Measurements from ENCODE around the gene PCSK9. TPM values are rescaled to one million over a fixed set of nuclear protein-coding genes. Genes with fewer than 3 reads are reported as not detected.
A peak's percentile ranks its signal among the peaks of the same experiment; 100 is the strongest.

Gene PCSK9
- polyA plus RNA-seq, 3 donors = not detected

DNA sequence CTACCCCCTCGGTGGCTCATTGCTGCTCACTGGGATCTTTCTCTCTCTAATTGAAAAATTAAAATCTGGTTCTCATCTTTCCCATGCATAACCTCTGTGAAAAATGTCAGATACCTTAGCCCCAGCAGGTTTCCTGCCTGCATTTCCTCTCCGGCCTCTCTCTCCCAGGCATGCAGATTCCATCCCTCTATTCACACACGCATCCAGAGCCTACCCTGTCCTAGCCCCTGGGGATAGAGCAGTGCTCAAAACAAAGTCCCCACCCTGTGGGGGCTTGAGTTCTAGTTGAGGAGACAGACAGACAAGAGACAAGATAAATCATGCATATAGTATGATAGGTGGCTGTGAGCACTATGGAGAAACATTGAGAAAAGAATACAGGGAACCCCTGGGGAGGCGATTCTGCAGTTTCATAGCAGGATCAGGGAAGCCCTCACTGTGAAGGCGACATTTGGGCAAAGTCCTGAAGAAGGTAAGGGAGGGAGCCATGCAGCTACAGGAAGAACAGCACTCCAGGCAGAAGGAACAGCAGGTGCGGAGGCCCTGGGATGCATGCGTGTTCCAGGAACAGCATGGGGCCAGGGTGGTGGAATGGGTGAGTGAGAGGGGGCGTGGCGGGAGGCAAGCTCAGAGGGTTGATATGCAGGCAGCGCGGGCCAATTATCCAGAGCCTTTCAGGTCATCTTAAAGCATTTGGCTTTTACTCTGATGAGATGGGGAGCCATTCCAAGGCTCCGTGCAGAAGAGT is 44.2 kb upstream of the PCSK9 start:
- Histone ChIP-seq H3K9me3 (replicated peaks in 1 of 2; ENCODE audit: control insufficient read depth in 1 of 2, insufficient read depth in 1 of 2, low read length in 2 of 2) (peaks cover 0 to 9% of the 10 kb centered on the region in 2 donors), H3K27me3 (ENCODE audit: control insufficient read depth in 2 of 2, insufficient read depth in 2 of 2, low read length in 2 of 2) (peaks cover 14 to 43% of the 10 kb centered on the region in 2 donors), H3K9ac (ENCODE audit: insufficient read depth, low read length, poor library complexity, severe bottlenecking) (no peak overlapping the region), H3K4me2 (replicated peaks; ENCODE audit: extremely low read depth, low read length, poor library complexity, severe bottlenecking) (no peak overlapping the region), H3K4me3 (replicated peaks in 1 of 3; ENCODE audit: low read depth in 2 of 3, low read length in 3 of 3) (no peak overlapping the region), H3K36me3 (replicated peaks in 1 of 2; ENCODE audit: control insufficient read depth in 1 of 2, insufficient read depth in 2 of 2, low read length in 2 of 2) (no peaks in the 10 kb centered on the region), H3K79me2 (ENCODE audit: insufficient read depth, low read length) (no peaks in the 10 kb centered on the region), H3K27ac (ENCODE audit: low read depth in 1 of 2, low read length in 2 of 2) (no peak overlapping the region), H2AFZ (ENCODE audit: insufficient read depth, low read depth, low read length, poor library complexity, severe bottlenecking) (no peak overlapping the region), H3K4me1 (ENCODE audit: control insufficient read depth in 1 of 2, insufficient read depth in 2 of 2, low read length in 2 of 2) (peaks cover 9 to 16% of the 10 kb centered on the region in 2 donors), H4K20me1 (ENCODE audit: insufficient read depth, low read length) (no peaks in the 10 kb centered on the region)
- Mint-ChIP-seq H3K4me1 (peaks cover 17% of the 10 kb centered on the region), H3K27ac (peak overlapping the region in 1 of 7 donors; percentile 4), H3K9me3 (peaks cover 0 to 6% (median 0%) of the 10 kb centered on the region in 7 donors), H3K27me3 (ENCODE audit: low read depth in 3 of 3) (peaks cover 38 to 59% (median 40%) of the 10 kb centered on the region in 3 donors), H3K4me3 (peak overlapping the region in 1 of 2 donors; percentile 77), H3K36me3 (peaks cover 0 to 3% of the 10 kb centered on the region in 2 donors)
- intact Hi-C loops (cut with micrococcal nuclease) = loop anchor here in 1 of 2 donors (2.0 kb wide), 1 partner anchor 42 kb away; no protein-coding TSS in a partner anchor
- WGBS (ENCODE audit: insufficient coverage) = 64% methylated on average over 7 of the region's 12 CpGs
- TF ChIP-seq, protein P1, sequence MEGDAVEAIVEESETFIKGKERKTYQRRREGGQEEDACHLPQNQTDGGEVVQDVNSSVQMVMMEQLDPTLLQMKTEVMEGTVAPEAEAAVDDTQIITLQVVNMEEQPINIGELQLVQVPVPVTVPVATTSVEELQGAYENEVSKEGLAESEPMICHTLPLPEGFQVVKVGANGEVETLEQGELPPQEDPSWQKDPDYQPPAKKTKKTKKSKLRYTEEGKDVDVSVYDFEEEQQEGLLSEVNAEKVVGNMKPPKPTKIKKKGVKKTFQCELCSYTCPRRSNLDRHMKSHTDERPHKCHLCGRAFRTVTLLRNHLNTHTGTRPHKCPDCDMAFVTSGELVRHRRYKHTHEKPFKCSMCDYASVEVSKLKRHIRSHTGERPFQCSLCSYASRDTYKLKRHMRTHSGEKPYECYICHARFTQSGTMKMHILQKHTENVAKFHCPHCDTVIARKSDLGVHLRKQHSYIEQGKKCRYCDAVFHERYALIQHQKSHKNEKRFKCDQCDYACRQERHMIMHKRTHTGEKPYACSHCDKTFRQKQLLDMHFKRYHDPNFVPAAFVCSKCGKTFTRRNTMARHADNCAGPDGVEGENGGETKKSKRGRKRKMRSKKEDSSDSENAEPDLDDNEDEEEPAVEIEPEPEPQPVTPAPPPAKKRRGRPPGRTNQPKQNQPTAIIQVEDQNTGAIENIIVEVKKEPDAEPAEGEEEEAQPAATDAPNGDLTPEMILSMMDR (IDR thresholded peaks at IDR 0.05) = no peak
- DNase-seq = no peak

DNA sequence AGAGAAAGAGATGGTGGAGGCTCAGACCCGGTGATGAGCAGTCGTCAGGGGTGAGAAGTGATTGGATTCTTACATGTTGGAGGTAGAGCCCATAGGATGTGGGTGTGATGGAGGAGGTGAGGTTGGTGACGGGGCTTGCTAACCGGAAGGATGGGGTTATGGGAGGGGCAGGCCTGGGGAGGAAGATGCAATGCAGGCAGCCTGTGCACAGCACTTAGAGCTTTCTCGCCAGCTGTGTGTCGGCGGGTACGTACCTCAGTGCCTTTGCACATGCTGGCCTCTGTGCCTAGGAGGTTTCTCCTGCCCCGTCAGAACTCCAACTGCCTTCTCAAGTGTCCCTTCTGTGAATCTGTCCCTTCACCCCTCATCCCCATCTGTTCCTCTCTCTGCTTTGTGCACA is 43.5 kb upstream of the PCSK9 start:
- no peaks in the 10 kb centered on the region for H4K20me1 ChIP-seq (ENCODE audit: insufficient read depth, low read length)
- H3K36me3 ChIP-seq (replicated peaks in 1 of 2; ENCODE audit: control insufficient read depth in 1 of 2, insufficient read depth in 2 of 2, low read length in 2 of 2) = no peaks in the 10 kb centered on the region
- peaks cover 0 to 9% of the 10 kb centered on the region in 2 donors for H3K9me3 ChIP-seq (replicated peaks in 1 of 2; ENCODE audit: control insufficient read depth in 1 of 2, insufficient read depth in 1 of 2, low read length in 2 of 2)
- H3K9me3 Mint-ChIP-seq = peaks cover 0 to 6% (median 0%) of the 10 kb centered on the region in 7 donors
- H3K36me3 Mint-ChIP-seq = peaks cover 0 to 3% of the 10 kb centered on the region in 2 donors
- H2AFZ ChIP-seq (ENCODE audit: insufficient read depth, low read depth, low read length, poor library complexity, severe bottlenecking) = peak overlapping the region; percentile 42
- H3K27ac Mint-ChIP-seq = peak overlapping the region in 3 of 7 donors; percentile 4 to 57 (median 6)
- no peak overlapping the region for H3K4me2 ChIP-seq (replicated peaks; ENCODE audit: extremely low read depth, low read length, poor library complexity, severe bottlenecking)
- no peak overlapping the region for H3K4me3 ChIP-seq (replicated peaks in 1 of 3; ENCODE audit: low read depth in 2 of 3, low read length in 3 of 3)
- H3K79me2 ChIP-seq (ENCODE audit: insufficient read depth, low read length) = no peaks in the 10 kb centered on the region
- H3K9ac ChIP-seq (ENCODE audit: insufficient read depth, low read length, poor library complexity, severe bottlenecking) = no peak overlapping the region
- DNase-seq = no peak
- H3K4me3 Mint-ChIP-seq = peak overlapping the region in 1 of 2 donors; percentile 77
- peaks cover 14 to 43% of the 10 kb centered on the region in 2 donors for H3K27me3 ChIP-seq (ENCODE audit: control insufficient read depth in 2 of 2, insufficient read depth in 2 of 2, low read length in 2 of 2)
- intact Hi-C loops (cut with micrococcal nuclease) = loop anchor here (2.0 kb wide), 2 partner anchors 43 to 51 kb away; no protein-coding TSS in a partner anchor
- peaks cover 38 to 59% (median 40%) of the 10 kb centered on the region in 3 donors for H3K27me3 Mint-ChIP-seq (ENCODE audit: low read depth in 3 of 3)
- H3K4me1 ChIP-seq (ENCODE audit: control insufficient read depth in 1 of 2, insufficient read depth in 2 of 2, low read length in 2 of 2) = peaks cover 9 to 16% of the 10 kb centered on the region in 2 donors
- peaks cover 17% of the 10 kb centered on the region for H3K4me1 Mint-ChIP-seq
- 71% methylated on average over 9 of the region's 9 CpGs for WGBS (ENCODE audit: insufficient coverage)
- no peak overlapping the region for H3K27ac ChIP-seq (ENCODE audit: low read depth in 1 of 2, low read length in 2 of 2)
- TF ChIP-seq, protein P1 (IDR thresholded peaks at IDR 0.05) = no peak
